IPS-18c (cell line): Measurements from ENCODE around the gene EOLA1.
"Not testable (repeated sequence)": the region's sequence is repeated elsewhere in the genome, so short reads cannot be mapped to it uniquely, and the experiment has no call there.

Experiments
- H3K4me3 ChIP-seq: 2 replicates; pipeline ENCODE4 v1.7.0; 2013; ENCODE audit warnings: low read depth, mild to moderate bottlenecking, low read length, moderate library complexity; ENCODE audit not compliant: insufficient read depth
- H3K9me3 ChIP-seq: one replicate; pipeline ENCODE4 v1.6.1; 2013; ENCODE audit warnings: mild to moderate bottlenecking, low read length, moderate library complexity; ENCODE audit not compliant: control insufficient read depth, insufficient read depth

Gene EOLA1

DNA sequence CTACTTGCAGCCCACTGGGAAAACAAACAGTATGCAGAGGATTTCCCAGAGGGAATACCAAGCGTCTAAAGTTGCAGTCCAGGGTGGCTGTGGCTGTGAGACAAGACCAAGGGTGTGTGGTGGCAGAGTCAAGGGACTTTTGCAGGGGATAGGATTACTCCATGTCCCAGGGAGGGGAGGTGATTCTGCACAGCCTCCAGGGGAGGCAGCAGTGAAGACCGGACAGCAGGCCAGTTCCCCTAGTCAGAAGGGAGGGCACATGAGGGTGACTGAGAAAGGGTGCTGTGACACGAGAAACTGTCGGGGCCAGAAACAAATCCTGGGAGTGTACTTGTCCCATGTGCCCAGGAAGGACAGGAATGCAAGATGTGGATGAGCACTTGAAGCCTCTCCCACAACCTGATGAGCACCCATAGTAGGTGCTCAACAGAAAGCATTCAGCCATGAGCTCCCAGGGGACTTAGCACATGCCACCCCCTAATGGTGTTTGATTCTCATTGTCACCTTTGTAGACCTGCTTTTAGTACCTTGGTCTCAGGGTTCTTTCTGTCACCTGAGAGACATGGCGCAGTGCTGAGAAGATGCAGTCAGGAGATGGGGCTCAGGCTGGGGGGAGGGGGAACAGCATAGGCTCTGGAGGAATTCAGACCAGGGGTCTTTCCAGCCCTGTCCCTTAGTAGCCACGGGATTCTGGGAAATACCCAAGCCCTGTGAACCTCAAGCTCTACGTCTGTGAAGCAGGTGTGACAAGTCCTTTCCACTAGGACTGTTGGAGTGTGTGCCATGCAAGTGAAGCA lies 27.0 kb downstream of the EOLA1 start:
- peaks cover 5% of the 10 kb centered on the region for H3K9me3 ChIP-seq
- no peak overlapping the region for H3K4me3 ChIP-seq

DNA sequence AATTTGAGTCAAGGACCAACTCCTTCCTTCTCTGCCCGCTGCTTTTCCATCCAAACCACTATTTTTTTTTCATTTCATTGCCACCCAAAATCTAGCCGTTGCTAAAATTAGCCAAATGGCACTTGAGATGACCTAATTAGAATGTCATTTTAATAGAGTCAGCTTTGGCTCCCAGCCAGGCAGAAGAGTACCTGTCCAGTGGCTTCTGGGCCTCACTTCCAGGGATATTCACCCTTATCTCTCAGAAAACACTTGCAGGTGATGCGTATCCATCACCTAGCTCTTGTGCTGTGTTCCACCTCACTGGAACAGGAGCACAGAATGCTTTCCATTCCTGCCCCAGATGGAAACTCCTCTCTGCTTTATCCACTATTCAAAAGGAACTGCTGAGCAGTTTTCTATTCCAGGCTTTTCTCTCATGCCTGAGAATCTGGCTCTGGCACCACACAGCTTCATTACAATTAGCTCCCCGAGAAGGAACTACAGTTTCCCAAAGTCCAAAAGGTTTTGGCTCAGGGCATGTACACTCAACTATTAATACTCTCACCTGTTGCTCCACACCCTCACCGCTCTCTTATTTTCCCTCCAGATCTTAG lies 28.0 kb downstream of the EOLA1 start:
- Histone ChIP-seq H3K9me3 (peaks cover 5% of the 10 kb centered on the region), H3K4me3 (no peak overlapping the region)

DNA sequence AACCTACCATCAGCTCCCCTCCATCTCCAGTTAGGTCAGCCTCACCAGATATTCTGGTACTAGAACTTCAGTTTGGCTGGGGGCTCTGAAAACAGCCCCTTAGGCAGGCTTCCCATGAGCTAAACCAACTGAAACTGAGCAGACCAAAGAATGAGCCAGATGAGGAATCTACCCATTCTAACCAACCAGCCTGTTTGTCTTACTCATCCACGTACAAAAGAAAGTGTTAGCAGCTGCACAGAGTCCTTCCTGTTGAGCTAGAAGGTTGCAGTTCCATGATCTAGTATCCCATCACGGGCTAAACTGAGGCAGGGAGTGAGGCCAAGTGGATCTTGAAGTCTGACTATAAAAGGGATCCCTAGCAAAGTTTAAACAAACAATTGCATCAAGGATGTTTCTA lies 29.0 kb downstream of the EOLA1 start:
- Histone ChIP-seq H3K4me3 (no peak overlapping the region), H3K9me3 (peaks cover 5% of the 10 kb centered on the region)

DNA sequence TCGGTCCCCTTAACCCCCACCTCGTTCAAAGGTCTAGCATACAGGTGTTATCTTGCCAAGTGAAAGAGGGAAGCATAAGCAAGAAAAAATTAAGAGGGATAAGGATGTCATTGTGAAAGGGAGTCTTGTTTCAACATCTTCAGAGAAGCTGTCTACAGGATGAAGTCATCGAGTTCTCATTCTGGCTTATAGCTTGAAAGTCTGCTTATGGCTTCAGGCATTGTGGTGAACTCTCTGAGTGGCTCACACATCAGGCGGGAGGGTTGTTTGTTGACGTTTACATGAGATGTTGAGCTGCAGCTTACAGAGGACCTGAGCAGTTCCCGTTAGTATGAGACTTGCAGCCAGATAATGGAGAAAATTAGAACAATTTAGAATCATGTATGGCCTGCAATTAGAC lies 29.9 kb downstream of the EOLA1 start:
- peaks cover 5% of the 10 kb centered on the region for H3K9me3 ChIP-seq
- H3K4me3 ChIP-seq: no peak overlapping the region

DNA sequence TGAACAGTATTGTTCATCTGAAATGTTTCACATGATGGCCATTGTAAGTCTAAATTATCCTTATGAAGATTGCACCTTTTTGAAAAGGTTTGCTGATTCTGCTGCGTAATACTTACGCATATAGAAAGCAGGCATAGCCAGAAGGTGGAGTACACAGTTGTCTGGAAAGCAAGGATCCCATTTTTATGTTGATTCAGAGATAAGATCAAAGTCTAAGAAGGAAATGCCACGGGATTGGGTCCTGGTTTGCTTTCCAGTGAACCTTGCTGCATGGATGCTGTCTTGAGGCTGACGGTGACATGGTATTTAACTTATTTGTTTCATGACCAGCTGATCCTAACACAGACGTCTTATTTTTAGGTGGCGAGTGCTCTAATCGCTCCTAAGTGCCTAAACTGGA lies 31.0 kb downstream of the EOLA1 start:
- Histone ChIP-seq H3K9me3 (peaks cover 4% of the 10 kb centered on the region), H3K4me3 (no peak overlapping the region)

DNA sequence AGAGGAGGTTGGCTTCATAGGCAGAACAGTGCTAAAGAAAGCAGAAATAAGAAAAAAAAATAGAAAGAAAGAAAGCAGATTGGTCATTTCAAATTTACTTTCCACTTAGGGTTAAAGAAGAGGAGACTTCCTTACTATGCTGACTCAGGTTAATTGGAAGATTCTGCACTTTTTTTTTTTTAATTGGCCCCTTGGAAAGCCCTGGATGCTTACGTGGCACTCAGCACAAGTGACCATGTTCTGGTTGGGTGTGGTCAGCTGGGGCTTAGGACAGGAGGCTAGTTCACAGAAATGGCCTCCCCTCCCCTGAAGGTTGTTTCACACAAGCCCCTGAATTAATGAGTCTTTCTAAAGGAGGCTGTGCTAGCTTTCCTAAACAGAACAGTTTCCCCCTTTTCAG lies 31.9 kb downstream of the EOLA1 start:
- peaks cover 2% of the 10 kb centered on the region for H3K9me3 ChIP-seq
- no peak overlapping the region for H3K4me3 ChIP-seq

DNA sequence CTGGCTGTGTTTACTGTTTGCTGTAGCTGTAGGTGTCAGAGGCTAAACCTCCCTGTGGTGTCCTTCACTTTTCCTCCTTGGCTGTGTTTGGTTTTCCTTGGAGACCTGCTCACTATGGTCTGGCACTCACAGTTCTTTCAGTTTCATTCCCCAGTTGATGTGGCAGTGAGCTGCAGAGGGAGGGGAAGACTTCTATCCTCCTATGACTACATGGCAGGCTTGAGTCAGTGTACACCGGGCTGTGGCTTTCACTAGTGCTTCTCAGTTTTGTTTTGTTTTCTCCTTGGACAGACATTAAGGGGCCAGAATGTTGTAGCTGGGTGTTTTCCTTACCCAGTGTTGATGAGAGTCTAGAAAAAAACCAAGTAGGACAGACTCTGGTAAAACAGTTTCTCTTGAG lies 32.6 kb downstream of the EOLA1 start:
- not testable (repeated sequence) for H3K4me3 ChIP-seq, H3K9me3 ChIP-seq

DNA sequence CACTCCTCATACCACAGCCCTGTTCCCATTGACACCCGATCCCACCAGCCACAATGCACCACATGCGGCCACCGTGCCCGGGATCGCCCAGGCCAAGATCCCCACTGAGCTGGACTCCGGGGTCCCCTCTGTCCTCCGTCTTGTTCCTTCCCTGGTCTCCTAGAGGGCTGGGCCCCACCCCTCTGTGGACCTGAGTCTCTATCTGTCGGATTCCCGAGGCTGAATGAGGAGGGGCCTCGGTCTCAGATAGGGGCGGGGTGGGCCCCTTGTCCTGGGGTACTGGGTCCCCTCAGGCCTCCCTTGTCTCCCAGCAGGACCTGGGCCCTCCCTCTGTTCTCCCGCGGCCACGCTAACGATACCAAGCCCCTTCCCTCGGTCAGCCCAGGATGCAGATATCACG lies 44.8 kb downstream of the EOLA1 start:
- H3K9me3 ChIP-seq, H3K4me3 ChIP-seq: not testable (repeated sequence)

DNA sequence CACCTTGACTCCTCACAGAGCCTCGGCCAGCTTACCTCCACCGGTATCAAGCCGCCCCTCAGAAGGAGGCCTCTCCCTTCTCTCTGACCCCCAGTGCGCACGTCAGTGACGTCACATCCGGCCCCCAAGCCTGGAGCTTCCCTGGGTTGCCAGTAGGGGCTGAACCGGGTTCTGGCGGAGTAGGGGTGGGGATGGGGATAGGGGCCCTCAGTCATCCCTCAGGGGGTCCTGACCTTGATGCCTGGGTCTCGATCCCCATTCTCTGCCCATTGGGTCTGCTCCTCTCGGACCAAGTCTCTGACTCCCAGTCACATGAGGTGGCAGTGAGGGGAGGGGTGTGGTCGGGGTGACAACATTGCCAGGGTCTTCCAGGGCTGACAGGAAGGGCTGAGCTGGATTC lies 46.5 kb downstream of the EOLA1 start, which contains the start of gene MAGEA9B:
Gene MAGEA9B (minus strand): TSS at position 101 of the 400 bp plus-strand sequence. CDS start 4,280 bp downstream, outside the sequence.
- H3K9me3 ChIP-seq, H3K4me3 ChIP-seq: not testable (repeated sequence)

DNA sequence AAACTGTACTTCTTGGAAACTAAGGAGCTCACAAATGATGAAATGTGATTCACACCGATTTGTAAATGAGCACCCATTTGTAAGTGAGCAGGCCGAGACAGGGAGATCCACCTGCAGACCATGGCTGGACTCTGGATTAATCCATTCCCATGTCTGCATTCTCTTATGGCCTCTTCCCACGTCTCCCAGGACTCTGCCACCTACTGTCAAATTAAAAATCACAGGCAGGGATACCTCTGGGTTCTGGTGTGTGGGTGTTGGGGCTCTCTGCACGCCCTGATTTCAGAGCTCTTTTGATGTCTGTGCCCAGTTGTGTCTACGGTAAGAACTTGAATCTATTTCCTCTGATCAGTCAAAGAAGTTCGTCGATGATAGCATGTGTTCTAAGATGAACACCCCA lies 50.2 kb downstream of the EOLA1 start:
- not testable (repeated sequence) for H3K4me3 ChIP-seq, H3K9me3 ChIP-seq

DNA sequence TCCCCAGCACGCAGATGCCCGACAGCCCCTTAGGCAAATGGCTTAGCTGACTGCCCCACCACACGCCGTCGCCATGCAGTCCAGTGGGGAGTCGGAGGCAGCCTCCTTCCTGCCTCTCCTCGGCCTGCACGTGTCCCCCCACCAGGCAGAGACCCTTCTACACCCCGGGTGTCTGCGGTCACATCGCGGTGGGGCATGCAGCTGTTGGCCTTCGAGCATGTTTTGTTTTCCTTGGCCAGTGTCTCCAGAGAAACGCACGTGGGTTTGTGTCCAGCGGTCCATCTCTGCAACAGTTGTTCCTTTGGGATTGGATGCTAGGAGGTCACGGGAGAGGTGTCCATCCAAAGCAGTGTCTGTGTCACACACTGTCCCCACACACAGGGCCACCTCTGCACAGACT lies 54.4 kb downstream of the EOLA1 start, which contains the start of gene HSFX2:
Gene HSFX2 (minus strand): TSS at position 101 of the 400 bp plus-strand sequence. CDS start 614 bp downstream, outside the sequence.
- H3K4me3 ChIP-seq, H3K9me3 ChIP-seq: not testable (repeated sequence)

DNA sequence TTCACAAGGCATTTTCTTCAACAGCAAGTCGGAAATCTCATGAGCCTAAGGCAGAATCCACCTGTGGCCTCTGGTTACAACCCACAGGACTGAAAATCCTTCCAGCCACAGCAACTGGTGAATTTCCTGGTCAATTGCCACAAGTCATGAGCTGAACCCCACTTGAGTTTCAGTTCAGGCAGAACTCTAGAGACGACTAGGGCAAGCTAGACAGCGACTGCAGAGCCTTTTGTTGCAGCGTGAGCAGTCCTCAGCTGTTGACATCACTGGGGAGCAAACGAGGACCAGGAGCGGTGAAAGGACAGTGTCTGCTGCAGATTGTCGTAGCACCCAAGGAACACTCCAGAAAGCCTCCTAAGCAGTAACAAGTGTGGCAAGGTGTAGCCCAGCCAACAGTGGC lies 55.1 kb downstream of the EOLA1 start:
- H3K4me3 ChIP-seq, H3K9me3 ChIP-seq: not testable (repeated sequence)
